KMS-11 (cell line): Measurements from ENCODE around the gene AQP5.
"Not testable (repeated sequence)": the region's sequence is repeated elsewhere in the genome, so short reads cannot be mapped to it uniquely, and the experiment has no call there.

Experiments used
- H2AFZ ChIP-seq: fragments of 200-600 bp; sonication (generic); 2 replicates; pipeline ENCODE4 v1.6.1; 2016; ENCODE audit warnings: antibody characterized with exemption, mixed run types, low read depth
- H3K27ac ChIP-seq: fragments of 200-600 bp; sonication (generic); 2 replicates; pipeline ENCODE4 v1.6.1; 2016; ENCODE audit warnings: mild to moderate bottlenecking, mixed run types
- H3K27me3 ChIP-seq: fragments of 200-600 bp; sonication (generic); 2 replicates; pipeline ENCODE4 v1.6.1; 2017; ENCODE audit warnings: mild to moderate bottlenecking, low read depth, mixed run types, moderate library complexity; ENCODE audit not compliant: insufficient read depth
- H3K36me3 ChIP-seq: fragments of 200-600 bp; sonication (generic); 2 replicates; pipeline ENCODE4 v1.6.1; 2017; ENCODE audit warnings: mild to moderate bottlenecking, mixed run types; ENCODE audit not compliant: insufficient read depth
- H3K4me1 ChIP-seq: fragments of 200-600 bp; sonication (generic); 2 replicates; pipeline ENCODE4 v1.6.1; 2016; ENCODE audit warnings: mild to moderate bottlenecking, low read depth, mixed run types; ENCODE audit not compliant: poor library complexity, severe bottlenecking
- H3K4me2 ChIP-seq: fragments of 200-600 bp; sonication (generic); 2 replicates; pipeline ENCODE4 v1.7.0; 2016; ENCODE audit warnings: mild to moderate bottlenecking, mixed run types
- H3K4me3 ChIP-seq: fragments of 200-600 bp; sonication (generic); IDR thresholded peaks from 2 replicates; pipeline ENCODE4 v1.6.1; 2017; ENCODE audit warnings: low read depth, low read length, mixed read lengths; ENCODE audit not compliant: insufficient read depth
- H3K79me2 ChIP-seq: fragments of 200-600 bp; sonication (generic); 2 replicates; pipeline ENCODE4 v1.6.1; 2016; ENCODE audit warnings: low read depth, mixed run types; ENCODE audit not compliant: insufficient read depth
- H3K9ac ChIP-seq: fragments of 200-600 bp; sonication (generic); 2 replicates; pipeline ENCODE4 v1.6.1; 2016; ENCODE audit warnings: mild to moderate bottlenecking, mixed run types
- H4K20me1 ChIP-seq: fragments of 200-600 bp; sonication (generic); 2 replicates; pipeline ENCODE4 v1.6.1; 2016; ENCODE audit warnings: mild to moderate bottlenecking, mixed run types; ENCODE audit not compliant: insufficient read depth
- TF ChIP-seq, protein P1 (sequence below): fragments of 200-600 bp; sonication (generic); conservative IDR thresholded peaks from 2 replicates; pipeline ENCODE4 v1.6.1; 2017; ENCODE audit warnings: low read depth, mild to moderate bottlenecking, antibody characterized with exemption, low read length, moderate library complexity, mixed read lengths

AQP5 gene

DNA sequence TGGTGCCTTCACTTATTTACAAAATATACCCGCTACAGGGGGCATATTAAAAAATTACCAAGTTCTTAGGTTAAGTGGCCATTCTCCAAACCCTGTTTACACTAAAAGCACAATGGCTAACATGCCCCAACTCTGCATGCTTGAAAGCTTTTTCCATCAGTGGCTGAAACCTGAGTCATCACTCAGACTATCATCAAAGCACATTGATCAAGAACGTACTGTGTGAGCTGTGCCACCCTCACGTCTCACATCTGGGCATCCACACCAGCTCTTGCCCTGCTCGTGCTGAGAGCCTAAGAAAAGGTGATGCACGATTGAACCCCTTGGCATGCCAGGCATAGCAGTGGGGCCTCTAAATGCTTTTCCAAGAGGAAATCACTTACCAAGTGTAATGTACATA is 24.3 kb downstream of the AQP5 start:
- TF ChIP-seq, protein P1, sequence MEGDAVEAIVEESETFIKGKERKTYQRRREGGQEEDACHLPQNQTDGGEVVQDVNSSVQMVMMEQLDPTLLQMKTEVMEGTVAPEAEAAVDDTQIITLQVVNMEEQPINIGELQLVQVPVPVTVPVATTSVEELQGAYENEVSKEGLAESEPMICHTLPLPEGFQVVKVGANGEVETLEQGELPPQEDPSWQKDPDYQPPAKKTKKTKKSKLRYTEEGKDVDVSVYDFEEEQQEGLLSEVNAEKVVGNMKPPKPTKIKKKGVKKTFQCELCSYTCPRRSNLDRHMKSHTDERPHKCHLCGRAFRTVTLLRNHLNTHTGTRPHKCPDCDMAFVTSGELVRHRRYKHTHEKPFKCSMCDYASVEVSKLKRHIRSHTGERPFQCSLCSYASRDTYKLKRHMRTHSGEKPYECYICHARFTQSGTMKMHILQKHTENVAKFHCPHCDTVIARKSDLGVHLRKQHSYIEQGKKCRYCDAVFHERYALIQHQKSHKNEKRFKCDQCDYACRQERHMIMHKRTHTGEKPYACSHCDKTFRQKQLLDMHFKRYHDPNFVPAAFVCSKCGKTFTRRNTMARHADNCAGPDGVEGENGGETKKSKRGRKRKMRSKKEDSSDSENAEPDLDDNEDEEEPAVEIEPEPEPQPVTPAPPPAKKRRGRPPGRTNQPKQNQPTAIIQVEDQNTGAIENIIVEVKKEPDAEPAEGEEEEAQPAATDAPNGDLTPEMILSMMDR, result no peak
- Histone ChIP-seq H3K4me2 (no peak overlapping the region), H3K27me3 (no peaks in the 10 kb centered on the region), H2AFZ (no peak overlapping the region), H3K79me2 (no peaks in the 10 kb centered on the region), H3K9ac (no peak overlapping the region), H3K27ac (no peak overlapping the region), H3K4me3 (no peak overlapping the region), H4K20me1 (no peaks in the 10 kb centered on the region), H3K4me1 (no peaks in the 10 kb centered on the region), H3K36me3 (peaks cover 3% of the 10 kb centered on the region; the same call in 1 of the 2 replicates)

DNA sequence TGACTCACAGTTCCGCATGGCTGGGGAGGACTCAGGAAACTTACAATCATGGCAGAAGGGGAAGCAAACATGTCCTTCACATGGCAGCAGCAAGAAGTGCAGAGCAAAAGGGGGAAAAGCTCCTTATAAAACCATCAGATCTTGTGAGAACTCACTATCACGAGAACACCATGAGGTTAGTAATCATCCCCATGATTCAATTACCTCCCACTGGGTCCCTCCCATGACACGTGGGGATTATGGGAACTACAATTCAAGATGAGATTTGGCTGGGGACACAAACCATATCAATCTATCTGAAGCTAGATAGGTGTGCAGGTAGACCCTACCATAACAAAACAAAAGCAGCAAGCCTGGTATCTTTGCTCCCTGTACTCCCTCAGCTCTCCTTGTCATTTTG is 24.8 kb downstream of the AQP5 start:
- H3K27ac ChIP-seq, H3K9ac ChIP-seq, H3K4me1 ChIP-seq, H4K20me1 ChIP-seq, H3K27me3 ChIP-seq, H3K4me2 ChIP-seq, H3K36me3 ChIP-seq, H3K4me3 ChIP-seq, H2AFZ ChIP-seq, H3K79me2 ChIP-seq: not testable (repeated sequence)

DNA sequence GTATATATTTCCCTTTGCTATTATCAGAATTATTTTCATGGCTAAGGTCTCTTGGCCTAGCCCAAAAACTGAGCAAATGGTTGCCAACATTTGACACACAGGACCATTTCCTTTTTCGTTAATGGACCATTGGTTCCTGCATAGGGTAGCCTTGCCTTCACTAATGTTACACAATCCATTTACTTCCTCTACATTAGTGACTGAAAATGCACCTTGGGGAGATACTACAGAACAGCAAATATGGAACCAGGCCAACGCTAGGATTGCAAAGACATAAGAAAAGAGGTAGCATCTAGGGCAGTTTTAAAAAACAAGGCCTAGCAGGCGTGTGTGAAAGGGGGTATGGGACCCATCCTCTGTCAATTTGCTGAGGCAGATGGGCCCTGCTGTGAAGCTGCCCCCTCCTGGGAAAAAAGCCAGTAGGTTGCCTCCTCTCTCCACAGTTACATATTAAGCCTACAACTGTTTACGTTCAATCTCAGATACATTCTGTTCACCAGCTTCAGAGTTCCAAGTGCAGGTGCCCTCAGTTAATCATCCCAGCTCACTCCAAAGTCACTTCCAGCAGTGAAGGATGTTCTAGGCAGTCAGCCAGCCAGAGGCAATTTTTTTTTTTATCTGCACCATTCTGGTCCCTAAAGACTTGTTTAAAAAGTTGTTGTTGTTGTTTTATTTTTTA is 26.1 kb downstream of the AQP5 start:
- TF ChIP-seq, protein P1, result no peak
- peaks cover 5% of the 10 kb centered on the region for H3K4me1 ChIP-seq
- no peak overlapping the region for H3K9ac ChIP-seq
- no peaks in the 10 kb centered on the region for H3K79me2 ChIP-seq
- no peak overlapping the region for H3K4me2 ChIP-seq
- H3K27ac ChIP-seq, result no peak overlapping the region
- no peak overlapping the region for H3K4me3 ChIP-seq
- H4K20me1 ChIP-seq, result no peaks in the 10 kb centered on the region
- H3K27me3 ChIP-seq, result no peaks in the 10 kb centered on the region
- H2AFZ ChIP-seq, result no peak overlapping the region
- peaks cover 3% of the 10 kb centered on the region; the same call in 1 of the 2 replicates for H3K36me3 ChIP-seq

DNA sequence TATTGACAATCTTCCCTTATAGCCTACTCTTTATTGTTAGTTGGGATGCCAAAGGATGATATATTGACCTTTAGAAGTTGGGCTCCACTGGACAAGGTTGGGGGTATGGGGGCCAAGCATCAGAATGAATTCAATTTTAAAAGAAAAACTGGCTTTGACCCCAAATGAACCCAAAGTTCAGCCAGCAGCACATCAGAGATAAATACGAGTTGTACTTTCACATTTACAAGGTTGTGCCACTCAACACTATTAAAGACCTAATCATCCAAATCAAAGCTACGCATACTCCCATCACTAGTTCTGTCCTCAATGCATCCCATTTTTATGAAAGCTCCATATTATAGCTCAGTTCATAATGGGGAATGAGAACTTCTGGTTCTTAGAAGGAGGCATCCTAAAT is 27.7 kb downstream of the AQP5 start:
- not testable (repeated sequence) for H3K4me2 ChIP-seq, H3K79me2 ChIP-seq, H3K27me3 ChIP-seq, H3K27ac ChIP-seq, H3K9ac ChIP-seq, H3K4me3 ChIP-seq, H2AFZ ChIP-seq, H4K20me1 ChIP-seq, H3K36me3 ChIP-seq
- H3K4me1 ChIP-seq, result peaks cover 11% of the 10 kb centered on the region

DNA sequence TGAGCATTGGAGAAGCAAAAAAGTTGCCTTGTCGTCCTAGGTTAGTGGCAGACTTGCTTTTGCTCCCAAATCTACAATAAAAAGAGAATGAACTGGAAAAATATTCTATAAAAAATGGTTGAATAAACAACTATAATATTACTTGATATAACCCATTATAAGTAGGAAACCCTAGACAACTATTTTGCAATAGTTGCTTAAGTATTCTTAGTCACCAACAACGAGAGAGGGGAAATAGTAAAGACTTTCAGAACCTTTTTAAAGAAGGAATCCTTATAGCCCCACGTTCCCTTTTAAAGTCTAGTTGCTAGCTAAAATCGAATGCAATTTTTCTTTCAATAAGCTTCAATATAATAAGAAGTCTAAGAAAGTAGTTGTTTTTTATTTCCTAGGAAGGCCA is 28.6 kb downstream of the AQP5 start:
- no peaks in the 10 kb centered on the region for H3K79me2 ChIP-seq
- H3K9ac ChIP-seq, result no peak overlapping the region
- H4K20me1 ChIP-seq, result no peaks in the 10 kb centered on the region
- no peak overlapping the region for H2AFZ ChIP-seq
- TF ChIP-seq, protein P1, result no peak
- H3K27ac ChIP-seq, result no peak overlapping the region
- H3K27me3 ChIP-seq, result no peaks in the 10 kb centered on the region
- H3K36me3 ChIP-seq, result peaks cover 11% of the 10 kb centered on the region; the same call in 1 of the 2 replicates
- H3K4me2 ChIP-seq, result no peak overlapping the region
- H3K4me1 ChIP-seq, result peaks cover 11% of the 10 kb centered on the region
- no peak overlapping the region for H3K4me3 ChIP-seq
